Activated CD8-positive, alpha-beta memory T cell treated with anti-CD3 and anti-CD28 coated beads for 36 hours (primary cell): ENCODE results near the gene NELFCD. TPM values are rescaled to one million over a fixed set of nuclear protein-coding genes. Genes with fewer than 3 reads are reported as not detected.
"Not testable (repeated sequence)": the region's sequence is repeated elsewhere in the genome, so short reads cannot be mapped to it uniquely, and the experiment has no call there.

Experiments used
- CTCF ChIA-PET: fragments of 350-600 bp; sonication (Branson Sonifier 250); formaldehyde crosslinking; loops from one replicate; lab custom pipeline; 2021; ENCODE audit warnings: antibody characterized with exemption; lab: Charles Lee
- POLR2A ChIA-PET: fragments of 350-600 bp; sonication (Branson Sonifier 250); formaldehyde crosslinking; loops from one replicate; lab custom pipeline; 2021; ENCODE audit warnings: antibody characterized with exemption; lab: Charles Lee
- total RNA-seq, 2 experiments: library from RNA; stranded (reverse); gene quantifications; one replicate each; pipeline ENCODE4 v1.2.3, GENCODE V29; 2021

NELFCD gene
- total RNA-seq, 2 experiments from 2014 or later, result 94.5 to 103 TPM

GRCh38 chr20:59004493-59004762 lies 23.4 kb downstream of the NELFCD start:
- ChIA-PET CTCF (interaction anchor here (0.5 to 1.1 kb wide), 2 partner anchors 14 to 410 kb away, joined by 3 read pairs; no protein-coding TSS in a partner anchor), POLR2A (no interaction called here)

DNA sequence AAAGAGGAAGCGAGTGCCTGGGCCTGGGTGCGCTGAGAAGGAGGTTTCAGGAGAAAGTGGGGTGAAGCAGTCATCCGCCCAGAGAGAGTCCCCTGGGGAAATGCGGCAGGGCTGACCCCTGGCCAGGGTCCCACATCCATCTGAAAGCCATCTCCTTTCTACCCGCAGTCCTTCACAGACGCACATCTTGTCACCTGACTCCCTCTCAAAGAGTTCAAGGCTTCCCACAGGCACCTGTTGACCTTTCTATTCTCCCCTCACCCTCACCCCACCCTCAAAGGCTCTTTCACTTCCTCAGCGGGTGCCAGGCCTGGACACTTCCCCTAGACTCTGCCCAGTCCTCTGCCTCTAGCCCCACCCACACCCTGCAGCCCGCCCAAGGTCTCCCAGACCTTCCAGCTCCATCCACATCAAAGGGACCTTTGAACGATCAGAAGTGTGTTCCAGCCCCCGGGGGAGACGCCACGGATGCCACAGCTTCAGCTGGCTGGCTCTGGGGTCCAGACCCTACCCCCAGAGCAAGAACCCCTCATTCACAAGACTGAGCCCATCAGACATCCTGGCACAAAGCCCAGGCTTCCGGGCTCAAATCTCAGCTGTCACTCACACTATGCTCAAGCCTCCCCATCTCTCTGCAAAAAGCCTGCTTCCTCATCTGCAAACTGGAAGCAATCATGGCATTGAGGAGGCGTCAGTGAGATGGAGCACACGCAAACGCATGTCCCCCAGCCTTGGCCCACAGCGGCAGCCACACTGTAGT lies 23.9 kb downstream of the NELFCD start:
- POLR2A ChIA-PET, result no interaction called here
- CTCF ChIA-PET, result interaction anchor here (1.1 kb wide), 1 partner anchor 14 kb away, joined by 3 read pairs; no protein-coding TSS in a partner anchor

- ChIA-PET POLR2A (no interaction called here), CTCF (interaction anchor here (0.9 to 1.1 kb wide), 2 partner anchors 15 to 62 kb away, joined by 3 read pairs; no protein-coding TSS in a partner anchor)
Measured at GRCh38 chr20:59005523-59006166, 24.6 kb downstream of the NELFCD start.

- POLR2A ChIA-PET, result no interaction called here
- CTCF ChIA-PET, result interaction anchor here (0.9 kb wide), 1 partner anchor 61 kb away, joined by 3 read pairs; no protein-coding TSS in a partner anchor
Measured at GRCh38 chr20:59006167-59006863, 25.3 kb downstream of the NELFCD start.

DNA sequence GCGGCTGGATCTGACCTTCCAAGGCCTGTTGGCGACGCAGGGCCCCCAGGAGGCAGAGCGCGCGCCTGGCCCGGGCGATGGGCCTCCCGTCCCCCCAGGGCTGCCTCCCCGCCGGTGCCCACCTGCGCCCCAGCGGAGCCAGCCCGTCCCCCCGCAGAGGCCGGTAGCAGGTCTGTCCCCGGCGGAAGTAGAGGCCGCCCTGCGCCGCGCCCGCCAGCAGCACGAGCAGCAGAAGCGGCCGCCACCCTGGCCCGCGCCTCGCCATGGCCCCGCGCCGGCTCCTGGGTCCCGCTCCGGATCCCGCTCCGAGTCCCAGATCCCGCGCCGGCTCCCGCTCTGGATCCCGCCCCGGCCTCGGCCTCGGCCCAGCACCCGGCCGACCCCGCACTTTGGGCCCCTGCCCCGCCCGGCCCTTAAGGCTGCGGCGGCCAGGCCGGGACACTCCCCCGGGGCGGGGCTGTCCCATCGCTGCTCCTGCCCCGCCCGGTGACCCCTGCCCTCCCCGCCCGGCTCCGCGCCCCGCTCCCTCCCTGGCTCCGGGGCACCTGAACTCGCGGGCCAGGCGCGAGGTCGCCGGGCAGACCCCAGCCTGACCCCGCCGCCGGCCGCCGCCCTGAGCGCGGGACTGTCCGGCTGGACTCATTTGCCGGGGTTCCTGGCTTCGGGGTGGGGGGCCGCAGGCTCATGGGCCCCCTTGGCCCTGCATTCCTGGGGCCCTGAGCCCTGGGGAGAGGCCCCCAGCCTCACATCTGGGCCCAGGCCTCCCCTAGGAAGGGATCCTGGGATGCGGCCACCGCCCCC lies 26.0 kb downstream of the NELFCD start, which contains the start of gene CTSZ:
CTSZ (minus strand) TSS at position 391 of the 801 bp plus-strand sequence; CDS start at position 265, 126 bp downstream.
- CTCF ChIA-PET, result no interaction called here
- POLR2A ChIA-PET, result no interaction called here

DNA sequence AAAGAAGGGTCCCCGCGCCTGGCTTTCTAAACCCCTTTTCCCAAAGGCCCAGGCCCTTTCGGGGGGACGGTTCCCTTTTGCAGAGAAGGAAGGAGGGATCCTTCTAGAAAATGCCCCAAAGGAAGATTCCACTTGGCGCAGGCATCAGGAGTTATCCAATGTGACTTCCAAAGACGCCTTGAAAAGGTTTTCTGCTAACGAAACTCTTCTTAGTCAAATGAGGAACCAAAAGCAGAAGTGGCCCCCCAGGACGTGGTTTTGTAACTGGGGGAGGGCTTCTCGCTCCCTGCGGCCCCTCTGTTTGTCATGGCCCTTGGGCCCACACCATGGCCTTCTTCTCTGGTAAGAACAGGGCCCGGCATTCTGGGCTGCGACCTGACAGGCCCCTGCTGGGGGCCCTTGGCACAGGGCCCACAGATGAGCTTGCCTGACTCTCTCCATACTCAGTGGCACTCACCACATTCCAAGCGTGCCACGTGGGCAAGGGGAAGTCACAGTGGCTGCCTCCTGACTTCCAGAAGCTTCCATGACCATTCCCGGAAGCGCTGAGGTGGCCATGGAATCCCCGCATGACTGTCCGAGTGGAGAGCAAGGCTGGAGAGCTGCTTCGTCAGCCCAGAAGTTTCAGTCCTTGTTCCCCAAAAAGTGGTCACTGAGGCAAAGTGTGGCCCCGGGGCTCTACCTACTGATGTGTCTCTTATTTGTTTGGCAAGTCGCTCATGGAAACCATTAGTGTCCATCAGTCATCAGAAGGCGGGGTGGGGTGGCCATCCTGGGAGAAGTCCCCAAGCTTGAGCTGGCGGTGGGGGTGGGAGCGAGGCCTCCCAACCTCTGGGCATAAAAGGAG lies 26.8 kb downstream of the NELFCD start:
- ChIA-PET POLR2A (no interaction called here), CTCF (no interaction called here)

- ChIA-PET POLR2A (no interaction called here), CTCF (no interaction called here)
Measured at GRCh38 chr20:59008715-59009336, 27.8 kb downstream of the NELFCD start.

DNA sequence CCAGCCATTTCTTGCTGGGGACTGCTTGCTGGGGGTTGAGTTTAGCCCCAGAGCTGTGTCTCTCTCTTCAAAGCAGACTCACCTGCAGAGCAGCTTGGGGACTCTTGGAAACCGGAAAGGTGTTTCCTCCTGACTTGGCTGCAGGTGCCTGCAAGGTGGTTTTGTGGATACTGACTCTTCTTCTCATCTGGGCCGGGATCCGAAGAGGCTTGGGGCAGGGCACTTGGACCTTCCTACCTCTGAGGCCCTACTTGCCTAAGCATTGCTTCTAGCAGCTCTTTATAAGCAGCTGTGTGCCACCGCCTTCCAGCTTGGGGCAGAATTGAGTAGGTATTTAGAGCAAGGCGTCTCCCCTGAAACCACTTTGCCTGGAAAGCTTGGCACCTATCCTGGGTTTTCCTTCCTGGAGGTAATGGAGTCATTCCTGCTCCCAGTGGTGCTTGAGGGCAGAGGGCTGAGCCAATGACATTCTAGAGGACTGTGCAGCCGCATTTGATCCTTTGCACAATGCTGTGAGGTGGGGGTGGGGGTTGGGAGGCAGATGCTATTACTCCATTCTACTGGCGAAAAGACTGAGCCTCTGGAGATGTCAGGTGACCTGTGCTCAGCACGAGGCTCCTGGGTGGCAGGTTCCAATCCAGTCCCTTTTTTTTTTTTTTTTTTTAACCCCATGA lies 29.4 kb downstream of the NELFCD start:
- CTCF ChIA-PET, result no interaction called here
- POLR2A ChIA-PET, result interaction anchor here (0.6 kb wide), 1 partner anchor 177 kb away, joined by 4 read pairs; no protein-coding TSS in a partner anchor

DNA sequence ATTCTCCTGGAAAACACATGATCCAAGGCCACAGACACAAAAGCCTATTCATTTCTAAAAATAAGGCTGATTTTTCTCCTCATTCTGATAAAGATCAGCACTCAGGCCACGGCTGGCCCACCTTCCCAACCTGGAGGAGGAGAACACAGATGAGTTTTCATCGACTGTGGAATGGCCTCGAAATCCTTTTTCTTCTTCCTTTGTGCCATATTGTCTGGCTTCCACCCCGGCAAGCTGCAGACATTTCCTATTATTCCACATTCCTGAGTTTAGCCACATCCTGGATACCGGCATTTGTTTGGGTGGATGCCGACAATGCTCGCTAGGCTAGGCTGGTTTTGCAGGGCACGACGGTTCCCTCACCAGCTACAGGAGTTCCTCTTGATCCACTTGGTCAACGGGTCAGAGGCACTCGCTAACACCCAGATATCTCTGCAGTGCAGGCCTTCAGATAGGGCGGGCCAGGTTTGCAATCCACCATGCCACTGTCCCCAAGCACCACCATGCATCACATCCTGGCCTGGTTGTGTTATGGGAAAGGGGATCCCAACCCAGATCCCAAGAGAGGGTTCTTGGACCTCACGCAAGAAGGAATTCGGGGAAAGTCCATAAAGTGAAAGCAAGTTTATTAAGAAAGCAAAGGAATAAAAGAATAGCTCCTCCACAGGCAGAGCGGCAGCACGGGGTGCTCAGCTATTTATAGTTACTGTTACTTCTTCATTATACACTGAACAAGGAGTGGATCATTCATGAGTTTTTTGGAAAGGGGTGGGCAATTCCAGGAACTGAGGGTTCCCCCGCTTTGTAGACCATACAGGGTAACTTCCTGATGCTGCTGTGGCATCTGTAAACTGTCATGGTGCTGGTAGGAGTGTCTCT lies 30.2 kb downstream of the NELFCD start:
- ChIA-PET CTCF (no interaction called here), POLR2A (no interaction called here)

- CTCF ChIA-PET, POLR2A ChIA-PET: not testable (repeated sequence)
Measured at GRCh38 chr20:59011874-59012157, 30.8 kb downstream of the NELFCD start.

- ChIA-PET POLR2A (no interaction called here), CTCF (interaction anchor here (1.1 kb wide), 1 partner anchor 18 kb away, joined by 3 read pairs; the partner anchor contains the start of gene ATP5F1E)
Measured at GRCh38 chr20:59013031-59013951, 32.2 kb downstream of the NELFCD start.

GRCh38 chr20:59013959-59014608 lies 33.0 kb downstream of the NELFCD start:
- POLR2A ChIA-PET, result no interaction called here
- CTCF ChIA-PET, result interaction anchor here (1.1 kb wide), 1 partner anchor 18 kb away, joined by 3 read pairs; the partner anchor contains the start of gene ATP5F1E

GRCh38 chr20:59014680-59015389 lies 33.8 kb downstream of the NELFCD start:
- CTCF ChIA-PET, result interaction anchor here (1.1 kb wide), 1 partner anchor 17 kb away, joined by 3 read pairs; the partner anchor contains the start of gene ATP5F1E

GRCh38 chr20:59015411-59015810 lies 34.4 kb downstream of the NELFCD start:
- CTCF ChIA-PET, result no interaction called here
- POLR2A ChIA-PET, result no interaction called here

More at GRCh38 chr20:59014680-59015389, 33.8 kb downstream of the NELFCD start:
- POLR2A ChIA-PET, result no interaction called here
